Middle frontal gyrus (tissue), 1 donor: ENCODE data around the gene SCYGR3.

Experiments used
- DNase-seq: peaks from one replicate; pipeline ENCODE4 v3.0.0-alpha.2; 2015; ENCODE audit warnings: low spot score; ENCODE audit errors: extremely low spot score

The SCYGR3 gene, protein sequence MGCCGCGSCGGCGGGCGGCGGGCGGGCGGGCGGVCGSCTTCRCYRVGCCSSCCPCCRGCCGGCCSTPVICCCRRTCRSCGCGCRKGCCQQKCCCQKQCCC

DNA sequence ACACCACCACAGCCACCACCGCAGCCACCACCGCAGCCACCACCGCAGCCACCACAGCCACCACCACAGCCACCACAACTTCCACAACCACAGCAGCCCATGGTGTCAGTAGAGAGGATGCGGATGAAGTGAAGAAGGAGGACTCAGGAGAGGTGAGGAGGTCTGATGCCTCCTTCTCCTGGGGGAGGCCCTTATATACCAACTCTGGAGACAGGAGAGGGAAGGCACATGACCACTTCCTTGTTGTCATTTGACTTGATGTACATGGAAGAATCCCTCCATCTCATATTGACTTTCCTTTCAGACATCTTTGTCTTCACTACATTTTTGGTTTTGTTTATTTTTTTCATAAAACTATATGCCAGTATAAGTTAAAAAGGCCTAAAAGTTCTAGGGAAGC is at the start of gene SCYGR3:
TSS of gene SCYGR3 (minus strand) at position 101 of the 400 bp plus-strand sequence. CDS start at position 101, 0 bp downstream.
- DNase-seq: no peak

DNA sequence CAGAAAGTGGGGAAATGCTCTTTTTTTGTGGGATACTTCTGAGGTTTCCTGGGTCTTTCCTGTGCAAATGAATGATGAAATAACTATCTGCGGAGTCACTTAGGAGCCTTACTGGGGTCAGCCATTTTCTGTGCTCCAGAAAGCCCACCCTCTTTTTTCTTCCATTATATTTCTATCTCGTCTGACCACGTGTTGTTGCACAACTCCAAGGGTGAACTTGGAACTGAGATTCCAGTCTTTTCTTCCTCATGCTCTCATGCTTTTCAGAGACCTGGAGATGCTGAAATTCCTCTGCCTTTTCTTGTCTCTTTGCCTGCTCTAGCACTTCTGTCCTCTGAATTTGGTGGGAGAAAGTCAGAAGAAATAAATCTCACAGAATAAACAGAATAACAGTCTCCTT is 47.2 kb upstream of the SCYGR3 start:
- no peak for DNase-seq

DNA sequence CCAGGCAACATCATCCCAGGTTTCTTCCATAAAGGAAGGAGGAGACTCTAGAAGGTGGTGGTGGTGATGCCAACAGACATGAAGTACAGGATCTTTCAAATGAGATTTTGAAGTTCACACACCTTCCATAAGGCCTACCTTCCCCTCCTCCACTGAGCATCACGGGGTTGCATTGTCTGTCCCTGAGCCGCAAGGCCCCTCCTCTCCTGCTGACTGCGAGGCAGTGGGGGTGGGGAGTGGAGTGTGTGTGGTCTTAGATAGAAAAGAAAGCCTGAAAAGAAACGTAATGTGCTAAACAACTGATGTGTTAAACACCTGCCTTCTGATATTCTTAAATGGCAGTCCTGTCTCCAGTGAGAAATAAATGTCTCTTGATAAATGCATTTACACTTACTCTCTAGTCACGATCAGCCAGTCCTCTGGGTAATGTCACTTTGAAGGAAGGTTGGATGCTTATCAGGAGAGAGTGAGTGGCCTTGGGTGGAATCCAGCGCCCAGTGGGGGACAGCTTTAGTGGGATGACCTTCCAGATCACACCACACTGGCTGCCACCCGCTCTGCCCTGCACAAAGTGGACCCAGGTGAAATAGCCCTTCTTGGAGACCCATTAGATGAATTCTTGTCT is 46.5 kb upstream of the SCYGR3 start:
- no peak for DNase-seq

DNA sequence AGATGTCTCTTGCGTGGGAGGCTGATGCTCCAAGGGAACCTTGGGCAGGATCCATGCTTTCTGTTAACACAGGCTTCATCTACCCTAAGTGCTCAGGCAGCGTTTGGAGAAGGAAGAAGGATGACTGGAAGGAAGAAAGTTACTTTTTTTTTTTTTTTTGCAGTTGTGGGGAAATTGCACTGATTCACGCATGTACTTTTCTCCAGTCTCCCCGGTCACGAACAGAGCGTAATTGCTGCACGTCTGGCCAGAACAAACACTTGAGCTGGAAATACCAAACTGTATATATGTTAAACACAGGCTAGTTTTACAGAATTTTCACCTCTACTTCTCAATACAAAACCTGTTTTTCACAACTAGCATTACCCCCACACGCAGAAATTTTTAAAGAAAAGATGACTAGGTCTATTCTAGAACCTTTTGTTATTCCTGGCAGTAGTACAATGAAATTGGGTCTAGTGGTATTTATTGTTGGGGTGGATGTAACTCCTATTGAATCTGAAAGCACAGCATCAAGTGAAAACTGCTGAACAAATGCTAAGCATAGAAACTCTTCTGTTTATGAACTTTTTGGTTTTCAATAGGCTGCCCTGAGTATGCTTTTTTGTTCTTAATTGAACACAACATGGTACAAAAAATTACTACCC is 42.7 kb upstream of the SCYGR3 start:
- no peak for DNase-seq

DNA sequence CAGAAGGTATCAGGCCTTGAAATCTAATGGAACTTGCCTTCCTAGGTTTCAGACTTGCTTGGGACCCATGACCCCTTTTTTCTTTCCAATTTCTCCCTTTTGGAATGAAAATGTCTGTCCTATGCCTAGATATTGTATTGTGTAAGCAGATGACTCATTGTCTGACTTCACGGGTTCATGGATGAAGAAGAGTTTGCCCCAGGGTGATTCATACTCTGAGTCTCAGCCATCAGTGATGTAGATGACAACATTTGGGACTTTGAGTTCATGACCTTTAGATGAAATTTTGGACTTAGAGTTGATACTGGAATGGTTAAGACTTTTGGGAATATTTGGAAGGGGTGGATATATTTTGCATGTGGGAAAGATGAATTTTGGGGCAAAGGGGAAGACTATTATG is 40.8 kb upstream of the SCYGR3 start:
- no peak for DNase-seq

DNA sequence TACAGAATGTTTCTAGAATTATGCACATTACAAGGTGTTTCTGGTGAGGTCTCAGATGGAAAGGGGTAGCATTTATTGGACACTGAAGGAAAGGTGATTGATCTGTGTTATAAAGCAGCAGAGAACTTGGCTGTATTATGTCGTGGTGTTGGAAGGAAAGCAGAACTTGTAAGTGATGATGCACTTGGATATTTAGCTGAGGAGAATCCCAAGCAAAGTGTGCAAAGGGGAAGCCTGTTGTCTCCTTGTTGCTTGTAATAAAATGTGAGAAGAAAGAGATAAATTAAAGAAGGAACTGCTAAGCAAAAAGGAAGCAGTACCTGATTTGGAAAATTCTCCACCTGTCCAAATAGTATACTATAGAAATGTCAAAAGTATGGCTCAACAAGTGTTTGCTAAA is 39.8 kb upstream of the SCYGR3 start:
- no peak for DNase-seq

DNA sequence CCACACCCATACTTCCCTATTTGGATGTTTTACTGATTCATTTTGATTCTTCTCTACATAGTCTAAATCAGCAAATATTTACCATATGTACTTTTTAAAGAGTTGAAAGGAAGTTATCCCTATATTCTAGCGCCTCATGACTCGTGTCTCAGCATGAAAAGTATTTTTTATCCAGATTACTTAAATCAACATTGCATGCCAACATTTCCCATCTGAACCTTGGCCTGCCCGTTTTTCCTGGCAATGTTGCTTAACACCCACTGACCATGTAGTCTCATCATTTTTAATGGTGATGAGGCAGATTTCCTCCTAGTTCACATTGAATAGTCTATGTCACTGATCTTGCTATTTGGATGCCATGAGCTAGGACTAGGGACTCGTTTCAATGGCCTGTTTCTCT is 38.8 kb upstream of the SCYGR3 start:
- no peak for DNase-seq

DNA sequence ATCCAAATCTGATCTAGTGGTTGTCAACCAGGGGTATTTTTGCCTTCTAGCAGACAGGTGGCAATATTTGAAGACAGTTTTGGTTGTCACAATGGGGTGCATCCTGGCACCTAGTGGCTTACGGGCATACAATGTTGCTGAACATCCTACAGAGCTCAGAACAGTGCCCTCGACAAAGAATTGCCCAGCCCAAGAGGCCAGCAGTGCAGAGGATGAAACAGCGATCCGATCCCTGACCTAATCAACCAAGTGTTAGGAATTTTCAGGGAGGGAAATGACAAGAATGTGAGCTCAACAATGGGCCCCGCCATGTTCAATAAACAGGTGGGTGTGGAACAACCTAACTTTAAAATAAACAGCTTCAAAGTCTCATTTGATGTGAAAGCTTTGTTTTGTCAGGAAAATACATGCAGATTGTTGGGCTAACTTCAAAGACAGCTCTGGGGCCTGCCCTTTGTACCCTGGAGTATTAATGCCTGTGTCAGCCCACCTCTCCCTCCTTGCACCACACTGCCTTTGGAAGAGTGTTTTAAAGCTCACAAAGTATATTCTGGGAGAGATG is 29.4 kb upstream of the SCYGR3 start:
- DNase-seq: no peak

DNA sequence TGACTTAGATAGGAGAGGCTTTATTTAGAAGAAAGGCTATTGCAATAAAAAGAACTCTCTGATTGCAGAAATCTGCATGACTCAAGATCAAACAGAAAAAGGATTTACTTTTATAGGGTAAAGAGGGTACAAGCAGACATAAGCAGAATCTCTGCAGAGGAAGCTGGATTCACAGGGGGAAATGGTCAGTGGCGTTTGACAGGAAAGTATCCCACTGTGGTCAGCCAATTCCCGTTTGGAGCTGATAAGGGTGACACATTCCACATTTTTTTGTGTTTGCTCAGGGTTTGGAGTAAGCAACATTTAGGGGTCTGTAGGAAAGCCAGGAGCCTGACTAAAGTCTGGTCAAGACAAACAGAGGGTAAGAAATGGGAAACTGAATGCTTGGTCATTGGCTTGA is 28.0 kb upstream of the SCYGR3 start:
- no peak for DNase-seq

DNA sequence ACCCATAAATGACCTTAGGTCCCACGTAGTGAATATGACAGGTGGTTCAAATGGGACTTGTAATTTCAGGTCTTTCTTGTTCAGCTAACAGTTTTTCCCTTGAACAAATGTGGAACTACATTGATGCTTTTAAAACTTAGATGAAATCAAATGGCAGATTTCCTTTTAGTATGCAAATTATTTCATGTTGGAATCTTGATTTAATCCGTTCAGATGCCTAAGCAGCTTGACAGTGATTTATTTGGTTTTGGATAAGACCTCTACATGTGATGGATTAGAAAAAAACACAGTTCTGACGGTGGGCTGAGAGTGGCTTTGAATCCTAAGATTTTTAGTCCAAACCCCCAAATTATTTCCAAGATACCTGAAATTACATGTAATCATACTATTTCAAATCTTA is 19.6 kb upstream of the SCYGR3 start:
- no peak for DNase-seq

DNA sequence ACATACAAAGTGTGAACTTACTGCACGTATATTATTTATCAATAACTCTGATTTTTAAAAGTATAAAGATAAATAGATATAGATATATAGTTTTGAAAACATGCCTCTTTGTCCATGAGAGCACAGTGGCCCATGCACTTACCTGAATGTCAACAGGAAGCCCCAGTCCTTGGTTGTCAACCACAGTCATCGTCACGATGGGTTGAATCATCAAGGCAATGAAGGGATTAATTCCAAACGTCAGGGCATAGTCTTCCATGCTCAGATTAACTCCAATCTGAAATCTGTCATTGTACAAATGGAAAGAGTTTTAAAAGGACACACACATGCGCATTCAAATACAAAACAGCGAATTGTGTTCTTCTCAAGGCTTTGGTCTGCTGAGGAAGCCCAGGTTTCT is 18.2 kb upstream of the SCYGR3 start:
- DNase-seq: no peak

DNA sequence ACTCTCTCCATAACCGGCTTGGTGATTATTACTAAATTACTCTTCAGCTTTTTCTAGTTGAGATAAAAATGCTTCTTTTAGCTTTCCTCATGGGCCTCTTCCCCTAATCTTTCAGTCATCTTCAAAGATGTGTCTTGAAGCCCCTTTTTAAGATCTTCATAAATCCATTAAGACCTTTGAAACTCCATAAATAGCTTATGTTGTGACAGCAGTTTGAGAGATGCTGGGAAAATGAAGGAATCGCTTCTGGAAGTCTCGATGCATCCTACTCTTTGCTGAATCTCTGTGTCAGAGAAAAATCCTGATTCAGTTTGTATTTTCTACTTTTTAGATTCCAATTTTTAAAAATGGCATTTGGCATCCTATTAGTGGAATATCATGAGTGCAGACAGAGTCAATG is 15.7 kb upstream of the SCYGR3 start:
- DNase-seq: no peak

DNA sequence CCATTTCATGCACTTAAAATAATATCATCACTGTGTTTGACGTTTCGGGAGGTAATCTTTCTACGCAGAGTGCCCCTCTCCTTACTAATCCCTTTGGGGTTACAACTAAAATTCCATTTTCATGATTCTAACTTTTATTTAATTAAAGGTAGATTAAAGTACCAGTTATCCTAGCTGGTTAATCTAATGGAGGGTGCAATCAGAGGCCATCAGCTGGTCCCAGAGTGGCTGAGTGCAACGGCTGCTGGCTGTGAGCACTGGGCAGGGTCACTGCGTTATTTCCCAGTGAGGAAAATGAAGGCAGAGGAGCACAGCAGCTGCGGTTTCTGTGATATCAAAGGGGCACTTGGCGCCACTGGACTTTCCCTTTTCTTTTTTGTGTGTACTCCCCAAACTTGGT is 14.8 kb upstream of the SCYGR3 start:
- DNase-seq: no peak

DNA sequence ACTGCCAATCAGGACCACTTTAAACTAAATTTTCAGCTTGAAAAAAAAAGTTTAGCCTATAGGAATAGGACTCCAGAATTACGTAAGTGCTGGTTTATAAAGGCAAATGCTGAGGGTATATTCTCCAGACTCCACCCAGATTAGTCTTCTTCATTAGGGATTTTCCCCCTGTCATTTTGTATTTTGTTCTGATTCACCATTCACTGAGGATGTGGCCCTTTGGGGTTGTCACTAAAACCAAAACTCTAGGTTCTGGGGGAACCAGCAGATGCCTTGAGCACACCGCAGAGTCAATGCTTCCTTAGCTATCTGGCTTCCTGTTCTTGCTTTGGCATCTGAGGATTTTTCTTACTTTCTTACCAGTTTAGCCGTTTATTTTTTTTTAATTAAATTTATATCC is 13.1 kb upstream of the SCYGR3 start:
- no peak for DNase-seq

DNA sequence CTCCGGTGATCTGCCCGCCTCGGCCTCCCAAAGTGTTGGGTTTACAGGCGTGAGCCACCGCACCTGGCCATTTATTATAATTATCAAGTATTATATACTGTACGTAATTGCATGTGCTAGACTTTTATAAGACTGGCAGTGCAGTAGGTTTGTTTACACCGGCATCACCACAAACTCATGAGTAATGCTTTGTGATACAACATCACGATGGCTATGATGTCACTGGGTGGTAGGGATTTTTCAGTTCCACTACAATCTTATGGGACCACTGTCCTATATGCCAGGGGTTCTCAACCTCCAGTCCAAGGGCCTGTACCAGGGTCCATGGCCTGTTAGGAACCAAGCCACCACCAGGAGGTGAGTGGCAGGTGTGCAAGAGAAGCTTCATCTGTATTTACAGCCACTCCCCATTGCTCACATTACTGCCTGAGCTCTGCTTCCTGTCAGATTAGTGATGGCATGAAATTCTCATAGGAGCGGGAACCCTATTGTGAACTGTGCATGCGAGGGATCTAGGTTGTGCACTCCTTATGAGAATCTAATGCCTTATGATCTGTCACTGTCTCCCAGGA is 12.0 kb upstream of the SCYGR3 start:
- DNase-seq: no peak

DNA sequence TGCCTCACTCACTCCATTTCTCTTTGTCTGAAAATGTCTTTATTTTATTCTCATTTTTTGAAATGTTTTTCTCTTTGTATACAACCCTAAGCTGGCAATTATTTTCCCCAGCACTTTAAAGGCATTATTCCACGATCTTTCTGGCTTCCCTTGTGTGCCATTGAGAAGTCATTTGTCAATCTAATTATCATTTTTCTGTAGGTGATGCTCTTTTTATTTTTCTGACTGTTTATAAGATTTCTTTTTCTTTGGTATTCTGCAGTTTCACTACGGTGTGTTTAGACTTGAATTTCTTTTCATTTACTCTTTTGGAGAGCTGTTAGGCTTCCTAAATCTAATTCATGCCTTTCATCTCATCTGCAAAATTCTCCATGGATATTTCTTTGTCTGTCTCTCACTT is 10.8 kb upstream of the SCYGR3 start:
- no peak for DNase-seq

DNA sequence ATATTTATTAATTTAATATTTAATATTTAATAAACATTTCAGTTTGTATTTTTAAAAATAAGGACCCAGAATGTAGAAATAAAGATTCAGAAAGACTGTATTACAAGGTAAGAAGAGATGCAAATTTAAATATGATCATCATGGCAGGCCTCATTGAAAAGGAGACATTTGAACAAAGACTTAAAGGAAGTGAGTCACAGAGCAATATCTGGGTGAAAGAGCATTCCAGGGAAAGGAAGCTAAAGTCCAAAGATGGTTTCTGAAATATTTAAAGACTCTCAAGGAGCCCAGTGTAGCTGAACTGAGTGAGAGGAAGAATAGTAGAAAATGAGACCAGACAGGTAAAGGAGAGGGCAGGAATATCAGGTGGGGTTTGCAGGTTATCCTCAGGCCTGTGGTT is 8.6 kb upstream of the SCYGR3 start:
- no peak for DNase-seq

DNA sequence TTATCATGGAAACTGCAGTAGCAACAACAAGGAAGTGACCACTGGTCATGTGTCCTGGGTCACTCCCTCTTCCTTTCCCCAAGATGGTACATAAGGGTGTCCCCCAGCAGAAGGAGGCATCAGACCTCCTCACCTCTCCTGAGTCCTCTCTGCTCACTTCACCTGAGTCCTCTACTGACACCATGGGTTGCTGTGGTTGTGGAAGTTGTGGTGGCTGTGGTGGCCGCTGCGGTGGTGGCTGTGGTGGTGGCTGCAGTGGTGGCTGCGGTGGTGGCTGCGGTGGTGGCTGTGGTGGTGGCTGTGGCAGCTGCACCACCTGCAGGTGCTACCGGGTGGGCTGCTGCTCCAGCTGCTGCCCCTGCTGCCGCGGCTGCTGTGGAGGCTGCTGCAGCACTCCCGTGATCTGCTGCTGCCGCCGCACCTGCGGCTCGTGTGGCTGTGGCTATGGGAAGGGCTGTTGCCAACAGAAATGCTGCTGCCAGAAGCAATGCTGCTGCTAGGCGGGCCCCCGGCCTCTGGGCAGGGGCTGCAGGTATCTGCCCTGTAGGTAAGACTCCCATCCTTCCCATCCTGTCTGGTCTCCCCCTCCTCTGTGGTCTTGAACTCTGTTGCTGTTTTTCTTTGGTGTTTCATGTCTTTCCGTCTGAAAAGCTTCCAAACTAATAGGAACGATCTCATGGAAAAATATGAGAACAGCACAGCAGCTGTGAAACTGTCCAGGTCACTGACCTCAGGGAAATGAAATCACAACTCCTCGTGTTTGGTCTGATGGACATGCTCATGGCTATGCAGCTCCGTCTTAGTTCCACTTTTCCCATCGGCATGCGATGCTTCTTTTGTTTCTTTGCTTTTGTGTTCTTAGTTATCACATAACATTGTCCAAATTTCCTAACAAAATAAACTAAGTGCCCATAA is 2.9 kb upstream of the SCYGR3 start, which contains the start of gene SCYGR4:
TSS of gene SCYGR4 (plus strand) at position 183 of the 915 bp plus-strand sequence. CDS start at position 183, 0 bp downstream.
- DNase-seq: no peak

DNA sequence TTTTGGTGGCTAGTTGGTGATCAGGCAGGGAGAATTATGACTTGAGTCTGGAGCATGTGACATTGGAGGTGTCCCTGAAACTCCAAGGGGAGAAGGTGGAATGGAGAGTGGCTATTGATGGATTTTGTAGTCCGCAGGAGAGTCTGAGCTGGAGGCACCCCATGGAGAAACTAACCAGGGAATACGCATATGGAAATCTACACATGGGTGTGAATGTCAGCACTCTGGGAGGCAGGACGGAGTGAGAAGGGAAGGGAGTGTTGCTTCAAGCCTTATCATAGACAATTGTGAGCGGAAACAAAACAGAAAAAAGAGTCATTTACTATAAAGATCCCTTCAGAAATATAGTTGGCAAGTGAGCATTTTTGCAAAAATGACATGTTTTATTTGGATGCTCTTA is 2.0 kb upstream of the SCYGR3 start:
- no peak for DNase-seq

DNA sequence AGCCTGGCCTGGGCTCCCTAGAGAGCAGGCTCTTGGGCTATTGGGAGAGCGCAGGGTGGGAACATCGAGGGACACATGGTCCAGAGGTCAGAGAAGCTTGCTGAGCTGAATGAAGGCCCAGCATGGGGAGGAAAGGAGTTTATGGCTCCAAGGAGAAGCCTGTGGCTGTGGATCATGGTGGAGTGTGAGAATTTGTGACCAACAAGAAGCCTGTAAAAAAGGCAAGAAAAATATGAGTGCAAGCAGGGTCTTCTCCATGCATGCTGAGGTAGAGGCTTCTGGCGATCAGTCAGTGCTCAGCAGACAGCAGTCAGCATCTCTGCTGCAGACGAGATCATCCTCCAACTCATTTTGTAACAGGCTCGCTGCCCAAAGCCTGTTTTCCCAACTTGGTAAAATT is 1.3 kb upstream of the SCYGR3 start:
- DNase-seq: no peak

DNA sequence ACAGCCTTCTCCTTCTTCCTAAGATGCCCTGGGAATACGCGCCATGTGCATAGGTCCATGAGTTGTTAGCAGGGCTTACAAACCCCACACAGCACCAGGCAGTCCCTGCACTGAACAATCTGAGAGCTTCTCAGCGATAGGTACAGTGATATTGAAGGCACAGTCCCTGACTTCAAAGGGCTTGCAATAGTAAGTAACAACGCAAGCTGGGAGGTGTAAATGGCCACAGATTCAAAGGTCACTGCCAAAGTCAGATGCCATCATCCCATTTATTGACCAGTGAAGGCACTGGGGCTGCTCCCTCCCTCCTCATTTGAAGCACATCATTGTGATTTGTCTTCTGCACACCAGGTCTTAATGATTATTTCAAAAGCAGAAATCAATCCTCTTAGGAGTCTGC is 541 bp upstream of the SCYGR3 start:
- DNase-seq: no peak
